Skin epidermis (tissue), 12 donors: ENCODE measurements around the gene WNK2.
"Not testable (repeated sequence)": the region's sequence is repeated elsewhere in the genome, so short reads cannot be mapped to it uniquely, and the experiment has no call there.

Experiments
- H3K27ac ChIP-seq, 21 experiments: fragments of 200-600 bp; sonication (generic) in 11 of 21; one replicate each; pipeline ENCODE4 v1.5.0; 2020; ENCODE audit warnings: mild to moderate bottlenecking in 3 of 21, inconsistent platforms in 2 of 21, moderate library complexity in 2 of 21
- H3K4me3 ChIP-seq, 7 experiments: fragments of 200-600 bp; sonication (generic) in 2 of 7; one replicate each; pipeline ENCODE4 v1.5.0; 2020; ENCODE audit warnings: inconsistent platforms in 2 of 7, mild to moderate bottlenecking in 2 of 7, moderate library complexity in 1 of 7

Gene WNK2

DNA sequence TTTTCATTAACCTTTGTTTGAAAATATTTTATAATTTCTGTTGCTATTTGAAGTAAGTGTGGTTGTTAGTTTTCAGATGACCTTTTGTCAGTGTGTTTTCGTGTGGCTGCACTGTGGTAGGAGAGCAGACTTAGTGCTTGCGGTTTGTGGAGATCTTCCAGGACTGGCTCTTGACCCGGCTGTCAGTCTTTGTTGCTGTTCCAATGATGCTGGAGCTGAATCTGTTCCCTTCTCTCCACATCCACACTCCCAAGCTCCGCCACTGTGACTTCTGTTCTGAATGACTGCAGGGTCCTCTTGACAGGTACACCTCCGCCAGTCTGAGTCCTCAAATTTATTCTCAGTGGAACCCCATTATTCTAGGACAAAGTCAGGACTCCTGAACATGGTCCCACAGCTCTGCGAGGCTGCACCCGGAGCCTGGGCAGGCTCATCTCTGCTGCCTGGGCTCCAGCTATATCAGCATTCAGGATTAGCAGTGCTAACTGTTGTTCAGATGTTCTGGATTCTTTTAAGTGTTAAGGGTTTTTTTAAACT lies 126.0 kb downstream of the WNK2 start:
- Histone ChIP-seq H3K4me3 (no peak overlapping the region), H3K27ac (no peak overlapping the region)

DNA sequence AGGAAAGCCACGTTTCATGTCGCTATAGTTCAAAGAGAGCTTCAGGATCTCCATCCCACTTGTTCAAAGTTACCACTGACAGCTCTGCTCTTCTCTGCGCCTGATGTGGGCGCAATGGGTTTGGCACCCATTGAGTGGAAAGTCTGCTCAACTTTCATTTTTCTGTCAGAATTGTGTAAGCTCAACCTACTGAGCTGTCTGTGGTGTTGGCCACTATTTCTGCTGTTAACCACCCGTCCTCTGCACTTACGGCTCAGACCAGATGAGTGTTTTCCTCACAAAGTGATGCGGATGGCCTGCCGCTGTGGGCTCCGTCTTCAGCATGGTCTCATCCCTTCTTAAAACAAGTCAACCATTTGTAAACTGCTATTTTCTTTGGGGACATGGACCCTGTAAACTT lies 131.2 kb downstream of the WNK2 start:
- H3K4me3 ChIP-seq, result no peak overlapping the region
- no peak overlapping the region for H3K27ac ChIP-seq

DNA sequence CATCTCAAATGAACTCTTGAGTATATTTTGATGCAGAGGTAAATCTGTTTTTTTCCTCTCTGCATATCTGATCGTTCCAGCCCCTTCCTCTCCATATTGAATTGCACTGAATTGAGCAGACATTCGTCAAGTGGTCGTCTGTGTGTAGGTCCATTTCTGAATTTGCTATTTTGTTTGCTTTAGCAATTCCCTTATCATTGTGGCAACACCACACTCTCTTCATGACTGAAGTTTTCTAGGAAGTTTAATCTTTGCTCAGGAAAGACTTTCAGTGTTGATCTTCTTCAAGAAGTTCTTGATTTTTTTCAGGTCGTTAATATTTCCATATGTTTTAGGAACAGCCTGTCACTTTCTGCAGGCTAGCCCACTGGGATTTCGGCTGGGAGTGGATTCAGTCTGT lies 132.0 kb downstream of the WNK2 start:
- Histone ChIP-seq H3K27ac (no peak overlapping the region), H3K4me3 (no peak overlapping the region)

GRCh38 chr9:93316726-93317494 lies 133.0 kb downstream of the WNK2 start:
- Histone ChIP-seq H3K4me3 (no peak overlapping the region), H3K27ac (no peak overlapping the region)

DNA sequence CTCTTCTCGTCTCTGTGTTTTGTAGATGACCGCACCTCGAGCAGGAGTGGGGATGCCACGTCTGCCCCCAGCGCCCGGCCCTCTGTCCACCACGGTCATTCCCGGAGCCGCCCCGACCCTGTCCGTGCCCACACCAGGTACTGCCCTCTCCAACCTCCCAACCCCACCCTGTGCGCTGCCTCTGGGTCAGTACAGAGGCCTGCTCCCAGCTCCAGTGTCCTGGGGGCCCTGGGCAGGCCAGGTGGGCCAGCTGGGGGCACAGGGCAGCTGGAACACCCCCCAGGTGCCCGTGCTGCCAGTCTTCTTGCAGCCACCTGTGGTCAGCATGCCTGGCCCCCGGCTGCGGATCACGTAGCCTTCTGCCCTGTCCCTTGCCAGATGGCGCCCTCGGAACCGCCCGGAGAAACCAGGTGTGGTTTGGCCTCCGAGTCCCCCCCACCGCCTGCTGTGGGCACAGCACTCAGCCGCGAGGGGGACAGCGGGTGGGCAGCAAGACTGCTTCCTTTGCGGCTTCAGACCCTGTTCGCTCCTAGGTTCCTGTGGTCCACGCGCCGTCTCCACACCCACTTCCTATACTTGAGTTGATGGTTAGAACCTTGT lies 133.7 kb downstream of the WNK2 start:
- Histone ChIP-seq H3K27ac (no peak overlapping the region), H3K4me3 (no peak overlapping the region)

GRCh38 chr9:93318480-93318879 lies 134.5 kb downstream of the WNK2 start:
- Histone ChIP-seq H3K27ac (no peak overlapping the region), H3K4me3 (no peak overlapping the region)

- Histone ChIP-seq H3K4me3 (no peak overlapping the region), H3K27ac (no peak overlapping the region)
These were observed 135.5 kb downstream of the WNK2 start for GRCh38 chr9:93319301-93319991.

DNA sequence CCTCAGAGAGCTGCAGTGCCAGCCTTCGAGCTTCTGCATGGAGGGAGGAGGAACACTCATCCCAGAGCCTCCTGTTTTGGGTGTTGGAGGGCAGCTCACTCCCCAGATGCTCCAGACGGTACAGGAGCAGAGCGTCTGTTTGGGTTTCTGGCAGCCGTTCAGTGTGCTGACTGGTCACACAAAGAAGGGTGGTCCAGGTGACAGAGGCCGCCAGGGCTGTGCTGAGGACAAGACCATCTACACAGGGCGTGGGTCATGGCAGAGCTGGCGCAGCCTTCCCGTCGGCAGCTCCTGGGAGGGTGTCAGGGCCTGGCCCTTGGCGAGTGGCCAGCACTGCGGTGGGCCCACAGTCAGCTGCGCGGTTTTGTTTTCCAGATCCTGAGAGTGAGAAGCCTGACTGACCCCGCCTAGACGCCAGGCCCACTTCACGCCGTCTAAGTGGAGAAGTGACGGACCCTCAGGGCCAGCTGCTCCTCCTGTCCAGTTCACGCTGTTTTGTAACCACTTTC lies 136.1 kb downstream of the WNK2 start:
- Histone ChIP-seq H3K27ac (no peak overlapping the region), H3K4me3 (no peak overlapping the region)

DNA sequence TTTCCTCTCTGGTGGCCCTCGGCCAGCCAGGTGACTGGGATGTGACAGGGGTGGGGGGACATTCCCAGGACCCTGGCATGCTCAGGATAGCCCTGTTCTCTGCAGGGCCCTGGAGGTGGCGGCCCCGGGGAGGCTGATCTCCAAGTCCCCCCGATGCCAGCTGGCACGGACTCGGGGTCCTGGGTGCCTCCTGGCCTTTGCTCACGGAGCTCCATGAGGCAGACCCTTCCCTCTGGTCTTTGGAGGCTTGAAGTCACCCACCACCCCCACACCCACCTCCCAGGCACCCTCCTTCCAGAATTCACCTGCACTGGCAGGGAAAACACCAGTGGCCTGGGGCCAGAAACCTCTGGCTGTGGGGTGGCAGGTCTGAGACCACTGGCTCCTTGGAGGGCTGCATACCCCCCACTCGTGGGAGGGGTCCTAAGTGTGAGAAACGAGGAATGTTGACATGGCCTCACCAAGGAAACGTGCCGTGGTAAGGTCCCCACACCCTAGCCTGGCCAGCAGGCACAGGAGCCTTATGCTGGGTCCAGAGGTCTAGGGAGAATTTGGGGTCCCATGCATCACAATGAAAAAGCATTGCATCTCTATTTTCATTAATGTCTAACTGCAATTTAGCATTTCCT lies 136.8 kb downstream of the WNK2 start:
- H3K4me3 ChIP-seq, result no peak overlapping the region
- H3K27ac ChIP-seq, result no peak overlapping the region

GRCh38 chr9:93321220-93321610 lies 137.3 kb downstream of the WNK2 start:
- no peak overlapping the region for H3K27ac ChIP-seq

DNA sequence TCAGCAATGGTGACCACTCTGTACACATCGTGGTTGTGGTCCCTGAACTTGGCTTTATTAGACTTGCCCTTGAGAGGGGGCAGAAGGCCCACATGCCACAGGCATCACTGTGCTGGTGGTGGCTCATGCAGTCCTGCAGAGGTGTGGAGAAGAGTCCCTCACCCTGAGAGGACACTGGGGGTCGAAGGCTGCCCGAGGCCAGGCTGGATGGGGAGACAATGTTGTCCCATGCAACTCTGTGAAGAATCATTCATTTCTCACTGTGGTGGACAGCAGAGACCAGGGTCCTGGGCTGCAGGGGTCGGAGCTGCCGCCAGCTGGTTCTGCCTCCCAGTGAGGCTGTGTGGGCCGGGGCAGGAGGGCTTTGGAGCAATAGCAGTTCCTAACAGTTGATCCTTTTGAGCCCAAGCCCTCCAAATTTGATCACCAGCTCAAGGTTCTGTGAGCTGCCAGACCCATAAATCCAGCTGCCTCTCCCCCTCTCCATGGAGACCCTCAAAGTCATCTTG lies 139.6 kb downstream of the WNK2 start:
- not testable (repeated sequence) for H3K27ac ChIP-seq, H3K4me3 ChIP-seq

More at GRCh38 chr9:93321220-93321610, 137.3 kb downstream of the WNK2 start:
- no peak overlapping the region for H3K4me3 ChIP-seq

GRCh38 chr9:93324191-93324834 lies 140.4 kb downstream of the WNK2 start:
- H3K27ac ChIP-seq, result no peak overlapping the region
- H3K4me3 ChIP-seq, result no peak overlapping the region

- Histone ChIP-seq H3K27ac (no peak overlapping the region), H3K4me3 (no peak overlapping the region)
These were observed 141.5 kb downstream of the WNK2 start for GRCh38 chr9:93325307-93326035.

- Histone ChIP-seq H3K4me3 (no peak overlapping the region), H3K27ac (no peak overlapping the region)
These were observed 142.1 kb downstream of the WNK2 start for GRCh38 chr9:93326056-93326455.

GRCh38 chr9:93326654-93327053 lies 142.7 kb downstream of the WNK2 start:
- Histone ChIP-seq H3K27ac (no peak overlapping the region), H3K4me3 (no peak overlapping the region)

- Histone ChIP-seq H3K4me3 (no peak overlapping the region), H3K27ac (no peak overlapping the region)
These were observed 145.8 kb downstream of the WNK2 start for GRCh38 chr9:93329629-93330280.

- H3K27ac ChIP-seq, result no peak overlapping the region
- H3K4me3 ChIP-seq, result no peak overlapping the region
These were observed 148.4 kb downstream of the WNK2 start for GRCh38 chr9:93332317-93332716.

DNA sequence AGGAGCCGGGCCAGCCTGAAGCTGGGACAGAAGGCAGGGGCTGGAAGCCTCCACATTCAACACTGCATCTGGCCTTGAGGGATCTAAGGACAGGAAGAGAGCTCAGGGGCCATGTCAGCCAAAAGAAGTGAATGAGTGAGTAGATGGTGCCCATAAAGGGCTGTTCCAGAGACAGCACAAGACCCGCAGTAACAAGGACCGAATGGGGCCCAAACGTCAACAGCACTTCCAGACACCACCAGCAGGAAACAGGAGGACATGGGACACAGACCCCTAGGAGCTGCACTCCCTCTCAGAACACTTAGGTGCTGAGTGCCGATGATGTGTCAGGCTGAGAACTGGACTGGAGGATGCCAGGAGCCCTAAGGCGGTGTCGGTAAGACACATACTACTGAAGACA lies 152.8 kb downstream of the WNK2 start:
- no peak overlapping the region for H3K4me3 ChIP-seq
- H3K27ac ChIP-seq, result no peak overlapping the region
